Measurements from ENCODE around the gene MBOAT1. TPM values are rescaled to one million over a fixed set of nuclear protein-coding genes. Genes with fewer than 3 reads are reported as not detected.

The MBOAT1 gene
- total RNA-seq, 2 experiments from 2014 or later: not detected

GRCh38 chr6:20126789-20127653, 85.2 kb downstream of the MBOAT1 start:
- BruUV-seq (replicated peaks): no TSS peak
- no peaks in the 10 kb centered on the region for H3K79me2 ChIP-seq (ENCODE audit: insufficient read depth, low read depth, low read length)

GRCh38 chr6:20126102-20126752, 86.0 kb downstream of the MBOAT1 start:
- H3K9me2 ChIP-seq (ENCODE audit: insufficient read depth, low read length): no peaks in the 10 kb centered on the region
- intact Hi-C loops (cut with micrococcal nuclease; ENCODE audit: unreplicated experiment): loop anchor here (5.0 kb wide), 1 partner anchor 34 kb away; no protein-coding TSS in a partner anchor
- BruUV-seq (replicated peaks): no TSS peak
- DNase-seq (ENCODE audit: low spot score): no peak
- no peak for TF ChIP-seq CTCF (conservative IDR thresholded peaks at IDR 0.05; ENCODE audit: low read length)
- no peak for TF ChIP-seq EZH2phosphoT487 (IDR thresholded peaks at IDR 0.05; ENCODE audit: borderline replicate concordance, low read depth, low read length)
- CTCF ChIA-PET (ENCODE audit: unreplicated experiment): interaction anchor here (1.1 kb wide), 1 partner anchor 19 kb away, joined by 3 read pairs; no protein-coding TSS in a partner anchor
- H2AFZ ChIP-seq (ENCODE audit: low read length): no peak overlapping the region
- H3K27ac ChIP-seq (ENCODE audit: low read depth, low read length, poor library complexity, severe bottlenecking): no peak overlapping the region
- POLR2A ChIA-PET: interaction anchor here (0.6 kb wide), 1 partner anchor 242 kb away, joined by 3 read pairs; no protein-coding TSS in a partner anchor
- H3K4me3 ChIP-seq (ENCODE audit: low read depth, low read length, poor library complexity, severe bottlenecking): no peak overlapping the region
- no peaks in the 10 kb centered on the region for H3K9me3 ChIP-seq (ENCODE audit: low read length)
- no peaks in the 10 kb centered on the region for H3K4me1 ChIP-seq (ENCODE audit: insufficient read depth, low read length, poor library complexity, severe bottlenecking)
- no peak overlapping the region for H3K4me2 ChIP-seq (ENCODE audit: low read length)
- no peaks in the 10 kb centered on the region for H3K79me2 ChIP-seq (ENCODE audit: insufficient read depth, low read depth, low read length)
- no peaks in the 10 kb centered on the region for H3K36me3 ChIP-seq (ENCODE audit: insufficient read depth, low read length)
- H4K20me1 ChIP-seq (ENCODE audit: insufficient read depth, low read length): no peaks in the 10 kb centered on the region

More at GRCh38 chr6:20126789-20127653, 85.2 kb downstream of the MBOAT1 start:
- Histone ChIP-seq H3K4me1 (ENCODE audit: insufficient read depth, low read length, poor library complexity, severe bottlenecking) (no peaks in the 10 kb centered on the region), H3K36me3 (ENCODE audit: insufficient read depth, low read length) (no peaks in the 10 kb centered on the region), H3K4me3 (ENCODE audit: low read depth, low read length, poor library complexity, severe bottlenecking) (no peak overlapping the region), H3K4me2 (ENCODE audit: low read length) (no peak overlapping the region), H2AFZ (ENCODE audit: low read length) (no peak overlapping the region), H3K27ac (ENCODE audit: low read depth, low read length, poor library complexity, severe bottlenecking) (no peak overlapping the region), H4K20me1 (ENCODE audit: insufficient read depth, low read length) (no peaks in the 10 kb centered on the region), H3K9me2 (ENCODE audit: insufficient read depth, low read length) (no peaks in the 10 kb centered on the region), H3K9me3 (ENCODE audit: low read length) (no peaks in the 10 kb centered on the region)
- DNase-seq (ENCODE audit: low spot score): peak; percentile 66
- intact Hi-C loops (cut with micrococcal nuclease; ENCODE audit: unreplicated experiment): loop anchor here (5.0 kb wide), 1 partner anchor 35 kb away; no protein-coding TSS in a partner anchor
- ChIA-PET POLR2A (interaction anchor here (0.6 kb wide), 1 partner anchor 241 kb away, joined by 3 read pairs; no protein-coding TSS in a partner anchor), CTCF (ENCODE audit: unreplicated experiment) (interaction anchor here (1.1 kb wide), 1 partner anchor 20 kb away, joined by 3 read pairs; no protein-coding TSS in a partner anchor)
- TF ChIP-seq EZH2phosphoT487 (IDR thresholded peaks at IDR 0.05; ENCODE audit: borderline replicate concordance, low read depth, low read length): no peak
- TF ChIP-seq CTCF (conservative IDR thresholded peaks at IDR 0.05; ENCODE audit: low read length): peak; percentile 97
